HepG2 (cell line): Measurements from ENCODE around the gene TBX5. TPM values are rescaled to one million over a fixed set of nuclear protein-coding genes. Genes with fewer than 3 reads are reported as not detected.

Experiments used
- ATAC-seq: fragments of 200-7000 bp; cut with Tn5 transposase; 3 replicates; pipeline ENCODE4 v1.9.1; 2020; ENCODE audit warnings: mild to moderate bottlenecking, moderate library complexity
- BruUV-seq: library from RNA; stranded (reverse); fragments of 400-500 nt; replicated peaks from 2 replicates; lab custom pipeline; 2021; lab: Mats Ljungman, UMichigan
- CTCF ChIA-PET: fragments of 300-600 bp; formaldehyde crosslinking; extraction: SDS; loops from one replicate; lab custom pipeline; 2021; ENCODE audit warnings: low total read pairs, inconsistent platforms, low intra/inter-chr PET ratio; lab: Yijun Ruan, JAX
- POLR2A ChIA-PET: fragments of 350-600 bp; sonication (Branson Sonifier 250); formaldehyde crosslinking; loops from one replicate; lab custom pipeline; 2020; ENCODE audit warnings: antibody characterized with exemption, inconsistent platforms; lab: Yijun Ruan, JAX
- DNase-seq: peaks from one replicate; pipeline ENCODE4 v3.0.0-alpha.2; 2015; ENCODE audit warnings: low spot score
- FAIRE-seq: peaks from 3 replicates; lab custom pipeline; 2011; peaks lifted over from hg19 to GRCh38; lab: Jason Lieb, UNC
- H2AFZ ChIP-seq: one replicate; pipeline ENCODE4 v1.6.1; 2011; ENCODE audit warnings: low read length, inconsistent platforms
- H3K27ac ChIP-seq: fragments of 300-600 bp; 3 replicates; pipeline ENCODE4 v1.8.0; 2011; ENCODE audit warnings: mixed run types, mild to moderate bottlenecking, mixed read lengths, low read length, inconsistent platforms; ENCODE audit not compliant: insufficient read depth; ENCODE audit errors: extremely low read length
- H3K27me3 ChIP-seq, 2 experiments: fragments of 200-600 bp in 1 of 2; 2 replicates in 1 of 2; 3 replicates in 1 of 2; pipeline versions ENCODE4 v1.6.0 to v1.8.0; 2011; ENCODE audit warnings: low read length in 2 of 2, mild to moderate bottlenecking in 2 of 2, moderate library complexity in 2 of 2, inconsistent platforms in 1 of 2; ENCODE audit not compliant: insufficient read depth in 2 of 2, control insufficient read depth in 1 of 2
- H3K36me3 ChIP-seq, 2 experiments: fragments of 200-600 bp in 1 of 2; replicated peaks in 1 of 2; 2 replicates in 1 of 2; 3 replicates in 1 of 2; pipeline versions ENCODE4 v1.5.1 to v1.8.0; 2011; ENCODE audit warnings: low read length in 2 of 2, inconsistent platforms in 1 of 2; ENCODE audit not compliant: insufficient read depth in 2 of 2, control insufficient read depth in 1 of 2
- H3K4me1 ChIP-seq: 2 replicates; pipeline ENCODE4 v1.5.1; 2012; ENCODE audit warnings: low read length, inconsistent platforms; ENCODE audit not compliant: insufficient read depth
- H3K4me2 ChIP-seq: 2 replicates; pipeline ENCODE4 v1.6.0; 2011; ENCODE audit warnings: low read depth, low read length, inconsistent platforms
- H3K4me3 ChIP-seq, 3 experiments: fragments of 200-600 bp in 1 of 3; sonication (generic), shearing (Covaris generic) in 1 of 3; replicated peaks in 1 of 3; 2 replicates each; pipeline ENCODE4 v1.5.1; 2011 to 2016; ENCODE audit warnings: low read length in 3 of 3, inconsistent platforms in 2 of 3, low read depth in 2 of 3, mild to moderate bottlenecking in 2 of 3, control low read depth in 1 of 3, mixed read lengths in 1 of 3; ENCODE audit not compliant: insufficient read depth in 1 of 3
- H3K79me2 ChIP-seq: one replicate; pipeline ENCODE4 v1.6.1; 2011; ENCODE audit warnings: low read length, inconsistent platforms; ENCODE audit not compliant: insufficient read depth
- H3K9ac ChIP-seq: 2 replicates; pipeline ENCODE4 v1.6.0; 2011; ENCODE audit warnings: mild to moderate bottlenecking, low read depth, low read length, inconsistent platforms; ENCODE audit not compliant: insufficient read depth
- H3K9me3 ChIP-seq: 2 replicates; pipeline ENCODE4 v1.5.1; 2012; ENCODE audit warnings: mild to moderate bottlenecking, low read length
- H4K20me1 ChIP-seq: 2 replicates; pipeline ENCODE4 v1.6.0; 2011; ENCODE audit warnings: inconsistent platforms, mild to moderate bottlenecking, low read length, moderate library complexity; ENCODE audit not compliant: insufficient read depth
- GPN1 ChIP-seq: sonication (generic); formaldehyde crosslinking; IDR thresholded peaks from 2 replicates; pipeline ENCODE4 v1.5.1; 2020; ENCODE audit warnings: missing genetic modification reagents, borderline replicate concordance
- PCBP2 ChIP-seq: fragments of 200-400 bp; formaldehyde crosslinking; optimal IDR thresholded peaks from 2 replicates; pipeline ENCODE3; 2018; ENCODE audit warnings: low read length, low read depth; ENCODE audit not compliant: poor library complexity, severe bottlenecking
- POLR2G ChIP-seq: fragments of 200-400 bp; formaldehyde crosslinking; IDR thresholded peaks from 2 replicates; pipeline ENCODE4 v1.6.1; 2018; ENCODE audit warnings: mild to moderate bottlenecking, low read depth, low read length, moderate library complexity
- SP2 ChIP-seq: sonication (generic); formaldehyde crosslinking; IDR thresholded peaks from 2 replicates; pipeline ENCODE4 v1.5.1; 2020; ENCODE audit warnings: mild to moderate bottlenecking, missing genetic modification reagents
- TBX3 ChIP-seq: fragments of 450-650 bp; IDR thresholded peaks from 2 replicates; pipeline ENCODE4 v1.6.1; 2017; ENCODE audit warnings: antibody characterized with exemption, mild to moderate bottlenecking, inconsistent platforms, borderline replicate concordance
- TEAD2 ChIP-seq: sonication (generic); formaldehyde crosslinking; IDR thresholded peaks from 2 replicates; pipeline ENCODE4 v1.9.0; 2021; ENCODE audit warnings: missing genetic modification reagents
- ZFP37 ChIP-seq: sonication (generic); formaldehyde crosslinking; IDR thresholded peaks from 2 replicates; pipeline ENCODE4 v1.4.0; 2020; ENCODE audit warnings: missing genetic modification reagents, borderline replicate concordance
- ZKSCAN8 ChIP-seq: IDR thresholded peaks from 2 replicates; pipeline ENCODE4 v1.6.1; 2016; ENCODE audit warnings: borderline replicate concordance, missing genetic modification reagents, missing compliant biosample characterization
- ZMYM2 ChIP-seq: sonication (generic); formaldehyde crosslinking; IDR thresholded peaks from 2 replicates; pipeline ENCODE4 v1.8.0; 2022; ENCODE audit warnings: mild to moderate bottlenecking, missing genetic modification reagents
- ZNF207 ChIP-seq: fragments of 450-650 bp; IDR thresholded peaks from 2 replicates; pipeline ENCODE4 v1.6.1; 2016; ENCODE audit warnings: antibody characterized with exemption, borderline replicate concordance
- ZNF619 ChIP-seq: sonication (generic); formaldehyde crosslinking; IDR thresholded peaks from 2 replicates; pipeline ENCODE4 v1.4.0; 2020; ENCODE audit warnings: mild to moderate bottlenecking, missing genetic modification reagents
- ZNF770 ChIP-seq: sonication (generic); formaldehyde crosslinking; IDR thresholded peaks from 2 replicates; pipeline ENCODE4 v1.5.0; 2020; ENCODE audit warnings: mild to moderate bottlenecking, missing genetic modification reagents
- ZNF788 ChIP-seq: sonication (generic); formaldehyde crosslinking; IDR thresholded peaks from 2 replicates; pipeline ENCODE4 v1.5.0; 2020; ENCODE audit warnings: mild to moderate bottlenecking, missing genetic modification reagents, borderline replicate concordance
- WGBS: methylation state at CpG from one replicate; pipeline ENCODE4 v1.1.6; 2017; ENCODE audit warnings: low lambda C conversion rate; 5-methylcytosine and 5-hydroxymethylcytosine counted together
- in situ Hi-C: cut with HindIII; loops from 2 replicates; pipeline ENCODE4 v1.10.0; 2017; ENCODE audit warnings: low pct_unique_long_range_greater_than_20kb; ENCODE audit not compliant: extremely low pct_ligation_motif_present
- intact Hi-C: fragments of 100-400 bp; cut with micrococcal nuclease; formaldehyde crosslinking; loops from one replicate; pipeline ENCODE4 v1.10.0; 2022; ENCODE audit not compliant: unreplicated experiment
- polyA plus RNA-seq, 8 experiments: library from polyadenylated mRNA; depleted of rRNA in 3 of 8; stranded (reverse) in 7 of 8; unstranded in 1 of 8; fragments of >200 nt; fragmentation: Illumina TruSeq in 4 of 8; extraction: Trizol in 4 of 8; gene quantifications; 2 replicates each; pipeline versions ENCODE4 v1.2.1 to v1.2.3, GENCODE V29; 2011 to 2016; ENCODE audit warnings: low read depth in 4 of 8, missing spikeins in 1 of 8, mixed read lengths in 1 of 8; ENCODE audit not compliant: insufficient read depth in 1 of 8
- total RNA-seq, 5 experiments: library from RNA; depleted of rRNA; stranded (reverse); fragments of >200 nt; fragmentation: Illumina TruSeq; extraction: Trizol; gene quantifications; 2 replicates each; pipeline ENCODE4 v1.2.3, GENCODE V29; 2016; ENCODE audit warnings: low read depth in 1 of 5
- TF ChIP-seq, protein P1 (sequence below): sonication (generic); formaldehyde crosslinking; IDR thresholded peaks from 2 replicates; pipeline ENCODE4 v1.5.1; 2020; ENCODE audit warnings: mild to moderate bottlenecking, moderate library complexity, missing genetic modification reagents
- TF ChIP-seq, protein P2 (sequence below): sonication (generic); formaldehyde crosslinking; IDR thresholded peaks from 2 replicates; pipeline ENCODE4 v1.4.0; 2020; ENCODE audit warnings: missing genetic modification reagents

TBX5 gene
- total and polyA plus RNA-seq, 2 of the 13 experiments (the other 11 are each of a cell fraction or from before 2014, with no cell fraction given) = not detected

GRCh38 chr12:114396153-114396868 lies 9.6 kb downstream of the TBX5 start:
- no peak overlapping the region for H3K4me3 ChIP-seq
- H4K20me1 ChIP-seq = no peaks in the 10 kb centered on the region
- no peak for TF ChIP-seq PCBP2
- no peak for TF ChIP-seq GPN1 (CRISPR knock-in tag)
- no peak for TF ChIP-seq ZNF788
- TF ChIP-seq, protein P1, sequence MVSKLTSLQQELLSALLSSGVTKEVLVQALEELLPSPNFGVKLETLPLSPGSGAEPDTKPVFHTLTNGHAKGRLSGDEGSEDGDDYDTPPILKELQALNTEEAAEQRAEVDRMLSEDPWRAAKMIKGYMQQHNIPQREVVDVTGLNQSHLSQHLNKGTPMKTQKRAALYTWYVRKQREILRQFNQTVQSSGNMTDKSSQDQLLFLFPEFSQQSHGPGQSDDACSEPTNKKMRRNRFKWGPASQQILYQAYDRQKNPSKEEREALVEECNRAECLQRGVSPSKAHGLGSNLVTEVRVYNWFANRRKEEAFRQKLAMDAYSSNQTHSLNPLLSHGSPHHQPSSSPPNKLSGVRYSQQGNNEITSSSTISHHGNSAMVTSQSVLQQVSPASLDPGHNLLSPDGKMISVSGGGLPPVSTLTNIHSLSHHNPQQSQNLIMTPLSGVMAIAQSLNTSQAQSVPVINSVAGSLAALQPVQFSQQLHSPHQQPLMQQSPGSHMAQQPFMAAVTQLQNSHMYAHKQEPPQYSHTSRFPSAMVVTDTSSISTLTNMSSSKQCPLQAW (CRISPR knock-in tag) = no peak
- no peak for TF ChIP-seq ZKSCAN8 (CRISPR knock-in tag)
- no peak for TF ChIP-seq POLR2G
- TF ChIP-seq SP2 (CRISPR knock-in tag) = no peak
- no peak for TF ChIP-seq TBX3
- TF ChIP-seq ZNF207 = no peak
- no peak for TF ChIP-seq ZMYM2 (CRISPR knock-in tag)
- no peak for TF ChIP-seq ZNF770
- TF ChIP-seq, protein P2, sequence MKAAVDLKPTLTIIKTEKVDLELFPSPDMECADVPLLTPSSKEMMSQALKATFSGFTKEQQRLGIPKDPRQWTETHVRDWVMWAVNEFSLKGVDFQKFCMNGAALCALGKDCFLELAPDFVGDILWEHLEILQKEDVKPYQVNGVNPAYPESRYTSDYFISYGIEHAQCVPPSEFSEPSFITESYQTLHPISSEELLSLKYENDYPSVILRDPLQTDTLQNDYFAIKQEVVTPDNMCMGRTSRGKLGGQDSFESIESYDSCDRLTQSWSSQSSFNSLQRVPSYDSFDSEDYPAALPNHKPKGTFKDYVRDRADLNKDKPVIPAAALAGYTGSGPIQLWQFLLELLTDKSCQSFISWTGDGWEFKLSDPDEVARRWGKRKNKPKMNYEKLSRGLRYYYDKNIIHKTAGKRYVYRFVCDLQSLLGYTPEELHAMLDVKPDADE = no peak
- TF ChIP-seq ZFP37 = no peak
- no peak for TF ChIP-seq TEAD2
- TF ChIP-seq ZNF619 = no peak
- H3K36me3 ChIP-seq = no peaks in the 10 kb centered on the region
- in situ Hi-C loops = no loop called here
- H3K4me1 ChIP-seq = no peaks in the 10 kb centered on the region
- H3K27ac ChIP-seq = no peak overlapping the region
- no peak overlapping the region for H3K9ac ChIP-seq
- ChIA-PET POLR2A (no interaction called here), CTCF (no interaction called here)
- DNase-seq = no peak
- BruUV-seq = no TSS peak
- FAIRE-seq = no peak
- ATAC-seq = no peak
- intact Hi-C loops = no loop called here
- peaks cover 6 to 82% of the 10 kb centered on the region in 2 experiments; a peak in 4 of 5 replicates for H3K27me3 ChIP-seq
- H2AFZ ChIP-seq = no peak overlapping the region
- no peaks in the 10 kb centered on the region for H3K9me3 ChIP-seq
- WGBS = 62% methylated on average over 12 of the region's 50 CpGs
- no peak overlapping the region for H3K4me2 ChIP-seq
- no peaks in the 10 kb centered on the region for H3K79me2 ChIP-seq
